ENCODE results near the gene PICALM. TPM values are rescaled to one million over a fixed set of nuclear protein-coding genes. Genes with fewer than 3 reads are reported as not detected.

Gene PICALM
- total and polyA plus RNA-seq, 12 donors = 33.9 to 217 (median 116) TPM

- Histone ChIP-seq H3K36me3 (replicated peaks in 1 of 2) (peaks cover 0 to 6% of the 10 kb centered on the region in 2 donors), H3K27me3 (no peaks in the 10 kb centered on the region), H3K4me3 (no peak overlapping the region), H3K9me3 (replicated peaks in 1 of 3) (no peaks in the 10 kb centered on the region), H3K27ac (no peak overlapping the region), H3K4me1 (replicated peaks in 1 of 2) (peaks cover 7 to 13% of the 10 kb centered on the region in 2 donors)
- no peak for DNase-seq
- TF ChIP-seq, protein P1, sequence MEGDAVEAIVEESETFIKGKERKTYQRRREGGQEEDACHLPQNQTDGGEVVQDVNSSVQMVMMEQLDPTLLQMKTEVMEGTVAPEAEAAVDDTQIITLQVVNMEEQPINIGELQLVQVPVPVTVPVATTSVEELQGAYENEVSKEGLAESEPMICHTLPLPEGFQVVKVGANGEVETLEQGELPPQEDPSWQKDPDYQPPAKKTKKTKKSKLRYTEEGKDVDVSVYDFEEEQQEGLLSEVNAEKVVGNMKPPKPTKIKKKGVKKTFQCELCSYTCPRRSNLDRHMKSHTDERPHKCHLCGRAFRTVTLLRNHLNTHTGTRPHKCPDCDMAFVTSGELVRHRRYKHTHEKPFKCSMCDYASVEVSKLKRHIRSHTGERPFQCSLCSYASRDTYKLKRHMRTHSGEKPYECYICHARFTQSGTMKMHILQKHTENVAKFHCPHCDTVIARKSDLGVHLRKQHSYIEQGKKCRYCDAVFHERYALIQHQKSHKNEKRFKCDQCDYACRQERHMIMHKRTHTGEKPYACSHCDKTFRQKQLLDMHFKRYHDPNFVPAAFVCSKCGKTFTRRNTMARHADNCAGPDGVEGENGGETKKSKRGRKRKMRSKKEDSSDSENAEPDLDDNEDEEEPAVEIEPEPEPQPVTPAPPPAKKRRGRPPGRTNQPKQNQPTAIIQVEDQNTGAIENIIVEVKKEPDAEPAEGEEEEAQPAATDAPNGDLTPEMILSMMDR (IDR thresholded peaks at IDR 0.05) = no peak
- TF ChIP-seq POLR2A (IDR thresholded peaks at IDR 0.05) = no peak
- intact Hi-C loops (cut with DNase I) = no loop called here
- WGBS, 4 donors = 94 to 98% (median 97%) methylated on average over 2 of the region's 2 CpGs
Measured at GRCh38 chr11:86016451-86016850, 52.4 kb downstream of the PICALM start.

DNA sequence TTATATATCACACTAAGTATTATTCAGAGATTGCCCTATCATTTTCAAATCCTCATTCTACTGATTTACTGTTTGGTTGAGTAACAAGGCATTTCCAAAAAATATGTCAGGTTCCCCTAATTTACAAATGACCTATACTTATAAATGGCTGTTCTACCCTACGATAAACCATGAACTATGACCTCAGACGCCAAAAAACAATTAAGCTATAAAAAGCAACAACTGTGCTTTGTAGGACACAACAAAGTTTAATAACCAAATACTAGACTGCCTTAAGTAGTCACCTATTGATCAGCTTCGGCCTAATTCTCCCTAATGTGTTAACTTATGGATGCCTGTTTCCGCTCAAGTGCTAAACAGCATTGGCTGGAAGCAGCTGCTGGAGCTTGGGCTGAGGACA is 53.2 kb downstream of the PICALM start:
- TF ChIP-seq, protein P1 (IDR thresholded peaks at IDR 0.05) = no peak
- TF ChIP-seq POLR2A (IDR thresholded peaks at IDR 0.05) = no peak
- 82 to 89% (median 86%) methylated on average over 4 of the region's 4 CpGs for WGBS, 4 donors
- Histone ChIP-seq H3K9me3 (replicated peaks in 1 of 3) (no peaks in the 10 kb centered on the region), H3K27ac (no peak overlapping the region), H3K4me1 (replicated peaks in 1 of 2) (peaks cover 7 to 13% of the 10 kb centered on the region in 2 donors), H3K27me3 (no peaks in the 10 kb centered on the region), H3K36me3 (replicated peaks in 1 of 2) (peaks cover 0 to 10% of the 10 kb centered on the region in 2 donors), H3K4me3 (no peak overlapping the region)
- intact Hi-C loops (cut with DNase I) = no loop called here
- DNase-seq = no peak

GRCh38 chr11:86014221-86014620 is 54.7 kb downstream of the PICALM start:
- Histone ChIP-seq H3K27ac (no peak overlapping the region), H3K4me3 (no peak overlapping the region), H3K9me3 (replicated peaks in 1 of 3) (no peaks in the 10 kb centered on the region), H3K36me3 (replicated peaks in 1 of 2) (peaks cover 0 to 6% of the 10 kb centered on the region in 2 donors), H3K4me1 (replicated peaks in 1 of 2) (peaks cover 7 to 13% of the 10 kb centered on the region in 2 donors), H3K27me3 (no peaks in the 10 kb centered on the region)
- intact Hi-C loops (cut with DNase I) = no loop called here
- DNase-seq = no peak
- 19 to 34% (median 31%) methylated on average over 2 of the region's 2 CpGs for WGBS, 4 donors
- TF ChIP-seq, protein P1 (IDR thresholded peaks at IDR 0.05) = no peak
- no peak for TF ChIP-seq POLR2A (IDR thresholded peaks at IDR 0.05)

DNA sequence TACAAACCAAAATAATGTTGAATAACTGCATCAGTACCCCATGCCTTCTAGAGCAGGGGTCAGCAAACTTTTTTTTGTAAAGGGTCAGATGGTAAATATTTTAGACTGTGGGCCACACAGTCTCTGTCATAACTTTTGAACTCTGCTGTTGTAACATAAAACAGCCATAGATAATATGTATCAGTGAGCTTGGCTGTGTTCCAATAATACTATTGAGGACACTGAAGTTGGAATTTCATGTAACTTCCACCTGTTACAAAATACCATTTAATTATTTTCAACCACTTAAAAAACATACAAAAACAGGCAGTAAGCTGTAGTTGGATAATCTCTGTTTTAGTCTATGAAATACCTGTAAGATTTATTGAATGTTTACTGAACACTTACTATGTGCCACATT is 55.2 kb downstream of the PICALM start:
- Histone ChIP-seq H3K4me1 (replicated peaks in 1 of 2) (peaks cover 7 to 13% of the 10 kb centered on the region in 2 donors), H3K9me3 (replicated peaks in 1 of 3) (no peaks in the 10 kb centered on the region), H3K4me3 (no peak overlapping the region), H3K27me3 (no peaks in the 10 kb centered on the region), H3K36me3 (replicated peaks in 1 of 2) (peaks cover 0 to 6% of the 10 kb centered on the region in 2 donors), H3K27ac (no peak overlapping the region)
- intact Hi-C loops (cut with DNase I) = no loop called here
- TF ChIP-seq POLR2A (IDR thresholded peaks at IDR 0.05) = no peak
- TF ChIP-seq, protein P1 (IDR thresholded peaks at IDR 0.05) = no peak
- no peak for DNase-seq

All from adrenal gland (tissue), 12 donors.